Lower leg skin (tissue), 3 donors: ENCODE measurements around the gene PRXL2C.

Experiments used
- POLR2A ChIP-seq, 2 donors: fragments of 450-650 bp; IDR thresholded peaks; one replicate each; pipeline ENCODE4 v1.6.1; 2016 to 2017; ENCODE audit warnings: antibody characterized with exemption in 2 of 2, mild to moderate bottlenecking in 1 of 2, moderate library complexity in 1 of 2
- TF ChIP-seq, protein P1 (sequence below), 3 donors: fragments of 450-650 bp; IDR thresholded peaks; one replicate each; pipeline ENCODE4 v1.5.1; 2016; ENCODE audit warnings: antibody characterized with exemption in 3 of 3, mild to moderate bottlenecking in 3 of 3, moderate library complexity in 2 of 3

DNA sequence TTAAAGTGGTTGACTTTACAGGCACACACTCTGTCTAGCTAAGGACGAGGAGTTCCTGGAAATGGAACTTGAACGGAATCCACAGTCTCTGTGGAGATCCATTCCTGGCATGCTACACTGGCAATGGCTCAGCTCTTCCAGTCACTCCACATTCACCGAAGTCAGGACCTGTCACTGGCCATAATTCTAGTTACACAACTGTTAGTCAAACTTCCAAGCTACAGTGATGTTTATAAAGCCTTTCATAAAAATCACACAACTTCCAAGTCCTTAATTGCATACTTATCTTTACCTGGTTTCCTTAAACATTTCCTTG lies 51.2 kb downstream of the PRXL2C start:
- TF ChIP-seq, protein P1, sequence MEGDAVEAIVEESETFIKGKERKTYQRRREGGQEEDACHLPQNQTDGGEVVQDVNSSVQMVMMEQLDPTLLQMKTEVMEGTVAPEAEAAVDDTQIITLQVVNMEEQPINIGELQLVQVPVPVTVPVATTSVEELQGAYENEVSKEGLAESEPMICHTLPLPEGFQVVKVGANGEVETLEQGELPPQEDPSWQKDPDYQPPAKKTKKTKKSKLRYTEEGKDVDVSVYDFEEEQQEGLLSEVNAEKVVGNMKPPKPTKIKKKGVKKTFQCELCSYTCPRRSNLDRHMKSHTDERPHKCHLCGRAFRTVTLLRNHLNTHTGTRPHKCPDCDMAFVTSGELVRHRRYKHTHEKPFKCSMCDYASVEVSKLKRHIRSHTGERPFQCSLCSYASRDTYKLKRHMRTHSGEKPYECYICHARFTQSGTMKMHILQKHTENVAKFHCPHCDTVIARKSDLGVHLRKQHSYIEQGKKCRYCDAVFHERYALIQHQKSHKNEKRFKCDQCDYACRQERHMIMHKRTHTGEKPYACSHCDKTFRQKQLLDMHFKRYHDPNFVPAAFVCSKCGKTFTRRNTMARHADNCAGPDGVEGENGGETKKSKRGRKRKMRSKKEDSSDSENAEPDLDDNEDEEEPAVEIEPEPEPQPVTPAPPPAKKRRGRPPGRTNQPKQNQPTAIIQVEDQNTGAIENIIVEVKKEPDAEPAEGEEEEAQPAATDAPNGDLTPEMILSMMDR (IDR thresholded peaks at IDR 0.05) = no peak
- TF ChIP-seq POLR2A (IDR thresholded peaks at IDR 0.05) = no peak
